Neural cell (in vitro differentiated cells): ENCODE results near the gene ZG16B. TPM values are rescaled to one million over a fixed set of nuclear protein-coding genes. Genes with fewer than 3 reads are reported as not detected.

Experiments used
- H2AFZ ChIP-seq: fragments of 200-600, 300-800 bp; sonication (generic), shearing (Covaris generic); 2 replicates; pipeline ENCODE4 v1.6.0; 2014; ENCODE audit warnings: low read depth, mild to moderate bottlenecking, antibody characterized with exemption, low read length, moderate library complexity
- H3F3A ChIP-seq: fragments of 200-600 bp; shearing (Covaris generic); 2 replicates; pipeline ENCODE4 v1.6.1; 2016; ENCODE audit warnings: mild to moderate bottlenecking, moderate library complexity, mixed read lengths, antibody characterized with exemption, low read length; ENCODE audit not compliant: insufficient read depth, poor library complexity, severe bottlenecking
- H3K27ac ChIP-seq: fragments of 200-600, 300-800 bp; sonication (generic), shearing (Covaris generic); 2 replicates; pipeline ENCODE4 v1.5.1; 2014; ENCODE audit warnings: mild to moderate bottlenecking, low read length, moderate library complexity
- H3K27me3 ChIP-seq: fragments of 300-800, 200-600 bp; sonication (generic), shearing (Covaris generic); 2 replicates; pipeline ENCODE4 v1.6.0; 2014; ENCODE audit warnings: mild to moderate bottlenecking, low read depth, low read length, moderate library complexity; ENCODE audit not compliant: insufficient read depth
- H3K36me3 ChIP-seq: fragments of 300-800, 200-600 bp; sonication (generic), shearing (Covaris generic); 2 replicates; pipeline ENCODE4 v1.5.1; 2014; ENCODE audit warnings: mild to moderate bottlenecking, antibody characterized with exemption, low read length, moderate library complexity; ENCODE audit not compliant: insufficient read depth
- H3K4me2 ChIP-seq: fragments of 300-800, 200-600 bp; sonication (generic), shearing (Covaris generic); 2 replicates; pipeline ENCODE4 v1.6.0; 2014; ENCODE audit warnings: mild to moderate bottlenecking, low read length
- H3K4me3 ChIP-seq: fragments of 300-800, 200-600 bp; sonication (generic), shearing (Covaris generic); 2 replicates; pipeline ENCODE4 v1.5.1; 2014; ENCODE audit warnings: mild to moderate bottlenecking, low read length, moderate library complexity
- H3K79me2 ChIP-seq: fragments of 200-600 bp; shearing (Covaris generic); replicated peaks from 2 replicates; pipeline ENCODE4 v1.6.0; 2014; ENCODE audit warnings: mild to moderate bottlenecking, low read length, moderate library complexity; ENCODE audit not compliant: insufficient read depth
- H3K9ac ChIP-seq: fragments of 300-800, 200-600 bp; sonication (generic), shearing (Covaris generic); 2 replicates; pipeline ENCODE4 v1.6.1; 2016; ENCODE audit warnings: mild to moderate bottlenecking, low read length, mixed read lengths
- H3K9me2 ChIP-seq: fragments of 200-600 bp; shearing (Covaris generic); 2 replicates; pipeline ENCODE4 v1.6.1; 2016; ENCODE audit warnings: mild to moderate bottlenecking, low read length, mixed read lengths; ENCODE audit not compliant: insufficient read depth
- H3K9me3 ChIP-seq: fragments of 200-600, 300-800 bp; sonication (generic), shearing (Covaris generic); 2 replicates; pipeline ENCODE4 v1.6.1; 2016; ENCODE audit warnings: mild to moderate bottlenecking, mixed run types, low read length, moderate library complexity, mixed read lengths
- H4K20me1 ChIP-seq: fragments of 200-600 bp; shearing (Covaris generic); 2 replicates; pipeline ENCODE4 v1.6.1; 2016; ENCODE audit warnings: mild to moderate bottlenecking, mixed run types; ENCODE audit not compliant: insufficient read depth
- EP300 ChIP-seq: fragments of 450-650 bp; conservative IDR thresholded peaks from 2 replicates; pipeline ENCODE4 v1.6.1; 2014; ENCODE audit warnings: antibody characterized with exemption, mild to moderate bottlenecking, moderate library complexity; ENCODE audit not compliant: poor library complexity, severe bottlenecking
- EZH2 ChIP-seq: fragments of 200-600, 300-800 bp; shearing (Covaris generic), sonication (generic); IDR thresholded peaks from 2 replicates; pipeline ENCODE4 v1.6.1; 2014; ENCODE audit warnings: antibody characterized with exemption, low read length, borderline replicate concordance, mild to moderate bottlenecking; ENCODE audit not compliant: insufficient read depth, poor library complexity, severe bottlenecking
- MXI1 ChIP-seq: fragments of 450-650 bp; conservative IDR thresholded peaks from 2 replicates; pipeline ENCODE4 v1.6.1; 2014; ENCODE audit warnings: antibody characterized with exemption, mild to moderate bottlenecking; ENCODE audit not compliant: poor library complexity, severe bottlenecking
- POLR2AphosphoS5 ChIP-seq: IDR thresholded peaks from 2 replicates; pipeline ENCODE4 v1.6.1; 2012
- RAD21 ChIP-seq: fragments of 450-650 bp; conservative IDR thresholded peaks from 2 replicates; pipeline ENCODE4 v1.6.1; 2014; ENCODE audit warnings: antibody characterized with exemption, mild to moderate bottlenecking, moderate library complexity
- SMC3 ChIP-seq: fragments of 450-650 bp; conservative IDR thresholded peaks from 2 replicates; pipeline ENCODE4 v1.6.1; 2014; ENCODE audit warnings: antibody characterized with exemption, mild to moderate bottlenecking, moderate library complexity; ENCODE audit not compliant: poor library complexity
- TAF1 ChIP-seq: IDR thresholded peaks from 2 replicates; pipeline ENCODE4 v1.6.1; 2012; ENCODE audit warnings: low read depth
- polyA plus RNA-seq: library from polyadenylated mRNA; depleted of rRNA; stranded (reverse); fragments of >200 nt; gene quantifications from 2 replicates; pipeline ENCODE4 v1.2.3, GENCODE V29; 2014
- TF ChIP-seq, protein P1 (sequence below): fragments of 450-650 bp; IDR thresholded peaks from 2 replicates; pipeline ENCODE4 v1.5.1; 2014; ENCODE audit warnings: antibody characterized with exemption, mild to moderate bottlenecking, moderate library complexity; ENCODE audit not compliant: poor library complexity, severe bottlenecking
- TF ChIP-seq, protein P2 (sequence below): IDR thresholded peaks from 2 replicates; pipeline ENCODE4 v1.6.1; 2012; ENCODE audit warnings: borderline replicate concordance

ZG16B gene
- polyA plus RNA-seq, 1 donor from 2014 or later, result not detected

DNA sequence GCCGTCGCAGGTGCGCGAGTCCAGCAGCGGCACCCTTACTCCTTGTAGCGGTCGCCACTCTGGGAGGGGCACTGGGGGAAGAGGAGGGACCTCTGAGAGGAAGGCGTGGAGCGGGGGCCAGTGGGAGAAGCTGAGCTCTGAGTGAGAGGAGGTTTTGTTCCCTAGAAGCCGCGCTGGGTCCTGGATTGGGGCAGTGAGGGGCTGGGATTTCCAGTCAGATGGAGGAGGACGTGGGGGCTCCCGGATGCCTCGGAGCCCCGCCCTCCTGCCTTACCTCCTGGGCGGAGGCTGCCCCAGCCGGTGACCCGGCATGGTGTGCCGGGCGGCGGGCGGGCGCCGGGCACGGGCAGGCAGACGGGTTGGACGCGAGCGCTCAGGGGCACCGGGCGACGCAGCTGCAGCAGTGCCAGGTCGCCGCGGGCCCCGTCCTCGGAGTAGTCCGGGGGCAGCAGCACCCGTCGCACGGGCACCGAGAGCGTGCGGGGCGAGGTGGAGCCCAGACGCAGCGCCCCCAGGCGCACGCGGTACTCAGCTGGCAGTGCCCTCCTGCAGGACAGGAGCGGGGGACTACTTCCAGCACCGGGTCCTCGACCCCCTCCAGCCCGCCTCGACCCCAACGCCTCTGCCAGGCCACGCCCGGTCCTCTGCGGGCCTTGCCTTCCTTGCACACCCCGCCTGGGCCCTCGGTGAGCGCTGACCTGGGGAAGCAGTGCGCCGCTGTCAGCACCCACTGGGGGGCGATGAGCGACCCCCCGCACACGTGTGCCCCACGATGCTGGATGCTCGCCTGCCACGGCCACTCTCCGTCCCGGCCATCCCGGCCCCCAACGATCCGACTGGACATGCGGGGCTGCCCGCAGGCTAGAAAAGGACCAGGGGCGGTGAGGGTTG, 44.8 kb upstream of the ZG16B start:
- Histone ChIP-seq H3K9me2 (no peaks in the 10 kb centered on the region), H3K27me3 (no peaks in the 10 kb centered on the region), H3K27ac (no peak overlapping the region), H3F3A (no peaks in the 10 kb centered on the region), H2AFZ (no peak overlapping the region), H4K20me1 (no peaks in the 10 kb centered on the region), H3K79me2 (no peaks in the 10 kb centered on the region), H3K9me3 (no peaks in the 10 kb centered on the region), H3K9ac (no peak overlapping the region), H3K36me3 (no peaks in the 10 kb centered on the region), H3K4me3 (no peak overlapping the region), H3K4me2 (no peak overlapping the region)
- TF ChIP-seq EZH2 (no peak), SMC3 (no peak), TAF1 (no peak)
- TF ChIP-seq, protein P1, sequence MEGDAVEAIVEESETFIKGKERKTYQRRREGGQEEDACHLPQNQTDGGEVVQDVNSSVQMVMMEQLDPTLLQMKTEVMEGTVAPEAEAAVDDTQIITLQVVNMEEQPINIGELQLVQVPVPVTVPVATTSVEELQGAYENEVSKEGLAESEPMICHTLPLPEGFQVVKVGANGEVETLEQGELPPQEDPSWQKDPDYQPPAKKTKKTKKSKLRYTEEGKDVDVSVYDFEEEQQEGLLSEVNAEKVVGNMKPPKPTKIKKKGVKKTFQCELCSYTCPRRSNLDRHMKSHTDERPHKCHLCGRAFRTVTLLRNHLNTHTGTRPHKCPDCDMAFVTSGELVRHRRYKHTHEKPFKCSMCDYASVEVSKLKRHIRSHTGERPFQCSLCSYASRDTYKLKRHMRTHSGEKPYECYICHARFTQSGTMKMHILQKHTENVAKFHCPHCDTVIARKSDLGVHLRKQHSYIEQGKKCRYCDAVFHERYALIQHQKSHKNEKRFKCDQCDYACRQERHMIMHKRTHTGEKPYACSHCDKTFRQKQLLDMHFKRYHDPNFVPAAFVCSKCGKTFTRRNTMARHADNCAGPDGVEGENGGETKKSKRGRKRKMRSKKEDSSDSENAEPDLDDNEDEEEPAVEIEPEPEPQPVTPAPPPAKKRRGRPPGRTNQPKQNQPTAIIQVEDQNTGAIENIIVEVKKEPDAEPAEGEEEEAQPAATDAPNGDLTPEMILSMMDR, result no peak
- TF ChIP-seq, protein P2, sequence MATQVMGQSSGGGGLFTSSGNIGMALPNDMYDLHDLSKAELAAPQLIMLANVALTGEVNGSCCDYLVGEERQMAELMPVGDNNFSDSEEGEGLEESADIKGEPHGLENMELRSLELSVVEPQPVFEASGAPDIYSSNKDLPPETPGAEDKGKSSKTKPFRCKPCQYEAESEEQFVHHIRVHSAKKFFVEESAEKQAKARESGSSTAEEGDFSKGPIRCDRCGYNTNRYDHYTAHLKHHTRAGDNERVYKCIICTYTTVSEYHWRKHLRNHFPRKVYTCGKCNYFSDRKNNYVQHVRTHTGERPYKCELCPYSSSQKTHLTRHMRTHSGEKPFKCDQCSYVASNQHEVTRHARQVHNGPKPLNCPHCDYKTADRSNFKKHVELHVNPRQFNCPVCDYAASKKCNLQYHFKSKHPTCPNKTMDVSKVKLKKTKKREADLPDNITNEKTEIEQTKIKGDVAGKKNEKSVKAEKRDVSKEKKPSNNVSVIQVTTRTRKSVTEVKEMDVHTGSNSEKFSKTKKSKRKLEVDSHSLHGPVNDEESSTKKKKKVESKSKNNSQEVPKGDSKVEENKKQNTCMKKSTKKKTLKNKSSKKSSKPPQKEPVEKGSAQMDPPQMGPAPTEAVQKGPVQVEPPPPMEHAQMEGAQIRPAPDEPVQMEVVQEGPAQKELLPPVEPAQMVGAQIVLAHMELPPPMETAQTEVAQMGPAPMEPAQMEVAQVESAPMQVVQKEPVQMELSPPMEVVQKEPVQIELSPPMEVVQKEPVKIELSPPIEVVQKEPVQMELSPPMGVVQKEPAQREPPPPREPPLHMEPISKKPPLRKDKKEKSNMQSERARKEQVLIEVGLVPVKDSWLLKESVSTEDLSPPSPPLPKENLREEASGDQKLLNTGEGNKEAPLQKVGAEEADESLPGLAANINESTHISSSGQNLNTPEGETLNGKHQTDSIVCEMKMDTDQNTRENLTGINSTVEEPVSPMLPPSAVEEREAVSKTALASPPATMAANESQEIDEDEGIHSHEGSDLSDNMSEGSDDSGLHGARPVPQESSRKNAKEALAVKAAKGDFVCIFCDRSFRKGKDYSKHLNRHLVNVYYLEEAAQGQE, result no peak

DNA sequence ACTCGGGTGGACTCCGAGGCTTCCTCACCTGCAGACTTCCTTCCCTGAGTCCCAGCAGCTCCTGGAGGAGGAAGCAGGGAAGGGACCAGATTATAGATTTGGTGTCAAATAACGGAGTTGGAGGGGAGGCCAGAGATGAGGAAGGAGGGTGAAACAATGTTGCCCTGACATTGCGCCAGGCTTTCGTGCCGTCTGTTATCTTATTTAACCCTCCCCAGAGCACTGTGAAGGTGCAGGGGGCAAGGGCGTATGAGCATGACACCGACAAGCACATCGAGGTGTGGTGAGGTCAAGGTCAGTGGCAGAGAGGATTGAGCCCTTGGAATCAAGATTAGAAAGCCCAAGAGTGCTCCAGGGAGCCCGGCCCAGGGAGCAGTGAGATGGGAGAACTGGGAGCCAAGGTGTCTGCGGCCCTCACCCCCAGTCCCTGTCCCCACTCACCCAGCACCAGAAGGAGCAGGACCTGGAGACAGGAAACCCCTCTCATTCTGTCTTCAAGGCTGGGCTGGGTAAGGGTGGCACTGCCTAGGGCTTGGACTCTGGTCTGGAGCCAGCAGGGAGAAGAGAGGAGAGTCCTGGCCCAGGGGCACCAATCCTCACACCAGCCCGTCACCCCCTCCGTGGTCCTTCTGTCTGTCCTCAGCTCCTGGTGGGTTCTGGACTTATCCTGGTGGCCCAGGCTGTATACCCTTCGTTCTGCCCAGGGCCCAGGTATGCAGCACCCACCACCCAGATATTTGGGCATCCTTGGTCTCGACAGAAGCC, 43.9 kb upstream of the ZG16B start:
- no peak overlapping the region for H2AFZ ChIP-seq
- H3K27me3 ChIP-seq, result no peaks in the 10 kb centered on the region
- H3K9ac ChIP-seq, result no peak overlapping the region
- H3K9me3 ChIP-seq, result no peaks in the 10 kb centered on the region
- TF ChIP-seq MXI1, result no peak
- TF ChIP-seq RAD21, result no peak
- no peak for TF ChIP-seq EZH2
- TF ChIP-seq POLR2AphosphoS5, result no peak
- TF ChIP-seq TAF1, result no peak
- TF ChIP-seq SMC3, result no peak
- TF ChIP-seq, protein P1, result no peak
- TF ChIP-seq EP300, result no peak
- TF ChIP-seq, protein P2, result no peak
- no peaks in the 10 kb centered on the region for H4K20me1 ChIP-seq
- no peak overlapping the region for H3K4me3 ChIP-seq
- no peak overlapping the region for H3K27ac ChIP-seq
- H3K79me2 ChIP-seq, result no peaks in the 10 kb centered on the region
- no peaks in the 10 kb centered on the region for H3F3A ChIP-seq
- H3K9me2 ChIP-seq, result no peaks in the 10 kb centered on the region
- H3K4me2 ChIP-seq, result no peak overlapping the region
- no peaks in the 10 kb centered on the region for H3K36me3 ChIP-seq
